Endothelial cell of umbilical vein (primary cell): ENCODE measurements around the gene ETS2. TPM values are rescaled to one million over a fixed set of nuclear protein-coding genes. Genes with fewer than 3 reads are reported as not detected.

ENCODE experiments used
- BruUV-seq: library from RNA; stranded (reverse); fragments of 400-500 nt; replicated peaks from 2 replicates; lab custom pipeline; 2021; lab: Mats Ljungman, UMichigan
- CTCF ChIA-PET: fragments of 300-600, 350-600 bp; sonication (Branson Sonifier 250); formaldehyde crosslinking; loops from one replicate; lab custom pipeline; 2021; ENCODE audit warnings: antibody characterized with exemption, inconsistent platforms; lab: Charles Lee
- POLR2A ChIA-PET: fragments of 300-600, 350-600 bp; sonication (Branson Sonifier 250); formaldehyde crosslinking; loops from one replicate; lab custom pipeline; 2021; ENCODE audit warnings: antibody characterized with exemption, inconsistent platforms; lab: Charles Lee
- DNase-seq: peaks from one replicate; pipeline ENCODE4 v3.0.0-alpha.2; 2011; ENCODE audit warnings: low read depth, low spot score
- FAIRE-seq: peaks from 2 replicates; lab custom pipeline; 2011; peaks lifted over from hg19 to GRCh38; lab: Jason Lieb, UNC
- H2AFZ ChIP-seq: 2 replicates; pipeline ENCODE4 v1.6.0; 2012; ENCODE audit warnings: low read depth, low read length, control low read depth, inconsistent platforms
- H3K27ac ChIP-seq: 2 replicates; pipeline ENCODE4 v1.5.1; 2011; ENCODE audit warnings: low read depth, mild to moderate bottlenecking, control low read depth, low read length, moderate library complexity; ENCODE audit not compliant: insufficient read depth
- H3K27me3 ChIP-seq, 2 experiments: 2 replicates each; pipeline versions ENCODE4 v1.6.0 to v1.6.1; 2011; ENCODE audit warnings: low read length in 2 of 2, mixed read lengths in 1 of 2; ENCODE audit not compliant: control insufficient read depth in 2 of 2, insufficient read depth in 2 of 2
- H3K36me3 ChIP-seq, 2 experiments: 2 replicates in 1 of 2; 3 replicates in 1 of 2; pipeline ENCODE4 v1.5.1; 2011; ENCODE audit warnings: low read length in 2 of 2, mild to moderate bottlenecking in 1 of 2, moderate library complexity in 1 of 2; ENCODE audit not compliant: control insufficient read depth in 2 of 2, insufficient read depth in 2 of 2; ENCODE audit errors: extremely low read depth in 1 of 2
- H3K4me1 ChIP-seq: 3 replicates; pipeline ENCODE4 v1.5.1; 2011; ENCODE audit warnings: mild to moderate bottlenecking, low read length; ENCODE audit not compliant: control insufficient read depth, insufficient read depth; ENCODE audit errors: extremely low read depth
- H3K4me2 ChIP-seq: 2 replicates; pipeline ENCODE4 v1.6.1; 2011; ENCODE audit warnings: low read length, control low read depth, mixed read lengths; ENCODE audit not compliant: insufficient read depth
- H3K4me3 ChIP-seq, 3 experiments: fragments of 200-600 bp in 1 of 3; sonication (generic), shearing (Covaris generic) in 1 of 3; replicated peaks in 1 of 3; 2 replicates each; pipeline ENCODE4 v1.5.1; 2011 to 2016; ENCODE audit warnings: control low read depth in 3 of 3, low read length in 3 of 3, mild to moderate bottlenecking in 2 of 3, inconsistent platforms in 1 of 3, low read depth in 1 of 3, moderate library complexity in 1 of 3; ENCODE audit not compliant: insufficient read depth in 1 of 3
- H3K79me2 ChIP-seq: 2 replicates; pipeline ENCODE4 v1.6.0; 2012; ENCODE audit warnings: low read length, inconsistent platforms; ENCODE audit not compliant: control insufficient read depth, insufficient read depth
- H3K9ac ChIP-seq: replicated peaks from 2 replicates; pipeline ENCODE3; 2011; ENCODE audit warnings: low read length, control low read depth; ENCODE audit not compliant: insufficient read depth; ENCODE audit errors: extremely low read depth
- H3K9me1 ChIP-seq: replicated peaks from 3 replicates; pipeline ENCODE4 v1.6.0; 2011; ENCODE audit warnings: mild to moderate bottlenecking, low read length; ENCODE audit not compliant: control insufficient read depth, insufficient read depth; ENCODE audit errors: extremely low read depth
- H3K9me3 ChIP-seq: replicated peaks from 2 replicates; pipeline ENCODE4 v1.5.1; 2012; ENCODE audit warnings: low read length, inconsistent platforms; ENCODE audit not compliant: control insufficient read depth, insufficient read depth
- H4K20me1 ChIP-seq: replicated peaks from 2 replicates; pipeline ENCODE3; 2011; ENCODE audit warnings: mild to moderate bottlenecking, low read length; ENCODE audit not compliant: control insufficient read depth, insufficient read depth; ENCODE audit errors: extremely low read depth
- CTCF ChIP-seq, 2 donors: IDR thresholded peaks; 1 replicate in 1 of 2; 2 replicates in 1 of 2; pipeline ENCODE4 v1.5.1; 2011; ENCODE audit warnings: low read length in 2 of 2, mild to moderate bottlenecking in 2 of 2, moderate library complexity in 2 of 2, control low read depth in 1 of 2, inconsistent platforms in 1 of 2, low read depth in 1 of 2; ENCODE audit not compliant: insufficient read depth in 1 of 2; ENCODE audit errors: extremely low read depth in 1 of 2
- EZH2 ChIP-seq: IDR thresholded peaks from 2 replicates; pipeline ENCODE4 v1.6.1; 2012; ENCODE audit warnings: borderline replicate concordance, low read depth, mild to moderate bottlenecking, moderate library complexity, low read length, inconsistent platforms; ENCODE audit not compliant: severe bottlenecking
- FOS ChIP-seq: IDR thresholded peaks from 2 replicates; pipeline ENCODE4 v1.6.1; 2011; ENCODE audit warnings: mild to moderate bottlenecking, low read length, moderate library complexity, borderline replicate concordance; ENCODE audit not compliant: insufficient read depth
- GATA2 ChIP-seq: IDR thresholded peaks from 2 replicates; pipeline ENCODE4 v1.7.0; 2011; ENCODE audit warnings: low read depth, mild to moderate bottlenecking, moderate library complexity, mixed read lengths, low read length; ENCODE audit not compliant: insufficient read length, insufficient read depth
- JUN ChIP-seq: IDR thresholded peaks from 2 replicates; pipeline ENCODE4 v1.6.1; 2011; ENCODE audit warnings: borderline replicate concordance, low read depth; ENCODE audit not compliant: insufficient read length, insufficient read depth
- MAX ChIP-seq: IDR thresholded peaks from 2 replicates; pipeline ENCODE4 v1.6.1; 2011; ENCODE audit not compliant: insufficient read depth, insufficient read length
- MYC ChIP-seq: IDR thresholded peaks from one replicate; pipeline ENCODE4 v1.6.1; 2011; ENCODE audit warnings: mild to moderate bottlenecking, low read depth, low read length
- POLR2A ChIP-seq: IDR thresholded peaks from 2 replicates; pipeline ENCODE4 v1.6.1; 2012; ENCODE audit warnings: low read depth, mild to moderate bottlenecking, control low read depth, low read length
- POLR2AphosphoS5 ChIP-seq: IDR thresholded peaks from 2 replicates; pipeline ENCODE4 v1.6.1; 2012; ENCODE audit warnings: low read depth, mild to moderate bottlenecking, control low read depth, low read length, moderate library complexity; ENCODE audit not compliant: insufficient read depth
- dilution Hi-C: fragments of 300-500 bp; cut with MboI; formaldehyde crosslinking; loops from one replicate; pipeline ENCODE4 v1.15.0; 2019; ENCODE audit warnings: low sequenced_read_pairs; ENCODE audit not compliant: extremely low pct_ligation_motif_present
- intact Hi-C: fragments of 100-400 bp; cut with micrococcal nuclease; formaldehyde crosslinking; loops from one replicate; pipeline ENCODE4 v1.10.0; 2022
- polyA plus RNA-seq, 4 experiments: library from polyadenylated mRNA; depleted of rRNA in 3 of 4; stranded (reverse) in 3 of 4; unstranded in 1 of 4; fragments of >200 nt; gene quantifications; 2 replicates each; pipeline versions ENCODE4 v1.2.1 to v1.2.3, GENCODE V29; 2011 to 2012; ENCODE audit warnings: missing spikeins in 1 of 4
- total RNA-seq: library from RNA; stranded (reverse); gene quantifications from 2 replicates; pipeline ENCODE4 v1.2.3, GENCODE V29; 2021

The ETS2 gene
- total and polyA plus RNA-seq, 2 donors (not counting 3 experiments of a cell fraction or from before 2014, with no cell fraction given): 16.3 to 54.5 TPM

- H3K79me2 ChIP-seq: no peaks in the 10 kb centered on the region
- ChIA-PET CTCF (no interaction called here), POLR2A (no interaction called here)
- H3K4me1 ChIP-seq: peaks cover 38% of the 10 kb centered on the region
- DNase-seq (no peak), FAIRE-seq (no peak)
- dilution Hi-C loops (no loop called here), intact Hi-C loops (no loop called here)
- no peak overlapping the region for H3K9ac ChIP-seq
- no peaks in the 10 kb centered on the region for H4K20me1 ChIP-seq
- no peak overlapping the region for H3K27ac ChIP-seq
- TF ChIP-seq CTCF (IDR thresholded peaks at IDR 0.05; ENCODE audit: extremely low read depth in 1 of 2, insufficient read depth in 1 of 2, low read depth in 1 of 2, low read length in 2 of 2) (no peak), JUN (no peak), GATA2 (no peak), POLR2AphosphoS5 (no peak), MYC (no peak), POLR2A (no peak), FOS (no peak), EZH2 (no peak), MAX (no peak)
- H3K4me2 ChIP-seq: no peak overlapping the region
- H3K36me3 ChIP-seq: no peaks in the 10 kb centered on the region
- no peak overlapping the region for H2AFZ ChIP-seq
- H3K9me3 ChIP-seq: no peaks in the 10 kb centered on the region
- H3K4me3 ChIP-seq: no peak overlapping the region
- no peaks in the 10 kb centered on the region for H3K27me3 ChIP-seq
- BruUV-seq: no TSS peak
- H3K9me1 ChIP-seq: no peaks in the 10 kb centered on the region
Measured at GRCh38 chr21:38848187-38848609, 42.5 kb downstream of the ETS2 start.
